Transverse colon (tissue), 4 donors: ENCODE measurements around the gene JAKMIP2. TPM values are rescaled to one million over a fixed set of nuclear protein-coding genes. Genes with fewer than 3 reads are reported as not detected.

Experiments
- DNase-seq: peaks from one replicate; pipeline ENCODE4 v3.0.0-alpha.2; 2019
- H3K27ac ChIP-seq, 4 donors: fragments of 200-600 bp; sonication (generic); 2 replicates each; pipeline ENCODE4 v1.5.1; 2016 to 2018; ENCODE audit warnings: inconsistent platforms in 4 of 4
- H3K27me3 ChIP-seq: fragments of 200-600 bp; sonication (generic); 2 replicates; pipeline ENCODE4 v1.5.1; 2017; ENCODE audit warnings: inconsistent platforms
- H3K36me3 ChIP-seq, 4 donors: fragments of 200-600 bp; sonication (generic); 2 replicates each; pipeline ENCODE4 v1.5.1; 2017 to 2019; ENCODE audit warnings: inconsistent platforms in 4 of 4
- H3K4me1 ChIP-seq, 4 donors: fragments of 200-600 bp; sonication (generic); 2 replicates each; pipeline ENCODE4 v1.5.1; 2017 to 2020; ENCODE audit warnings: inconsistent platforms in 4 of 4
- H3K4me3 ChIP-seq, 4 donors: fragments of 200-600 bp; sonication (generic); 1 replicate in 1 of 4; 2 replicates in 3 of 4; pipeline versions ENCODE4 v1.5.1 to v1.6.1; 2017 to 2019; ENCODE audit warnings: inconsistent platforms in 4 of 4
- H3K9me3 ChIP-seq, 2 donors: fragments of 200-600 bp; sonication (generic); 2 replicates each; pipeline ENCODE4 v1.5.1; 2017 to 2019; ENCODE audit warnings: inconsistent platforms in 2 of 2
- EP300 ChIP-seq: sonication (generic); formaldehyde crosslinking; IDR thresholded peaks from one replicate; pipeline ENCODE4 v1.6.1; 2017; ENCODE audit warnings: antibody characterized with exemption, low read depth
- POLR2A ChIP-seq: fragments of 450-650 bp; IDR thresholded peaks from one replicate; pipeline ENCODE4 v1.6.1; 2016; ENCODE audit warnings: antibody characterized with exemption, mild to moderate bottlenecking, moderate library complexity
- POLR2AphosphoS5 ChIP-seq, 3 donors: sonication (generic); formaldehyde crosslinking; IDR thresholded peaks; one replicate each; pipeline ENCODE4 v1.6.1; 2016; ENCODE audit warnings: antibody characterized with exemption in 3 of 3
- WGBS, 2 donors: methylation state at CpG; one replicate each; pipeline ENCODE4 v1.1.5; 2018; ENCODE audit warnings: low coverage in 1 of 2; 5-methylcytosine and 5-hydroxymethylcytosine counted together
- in situ Hi-C, 4 donors: fragments of 200-750 bp; cut with MboI; loops; one replicate each; pipeline versions ENCODE4 v1.15.0 to v1.15.1; 2017; ENCODE audit warnings: low sequenced_read_pairs in 3 of 4, low pct_ligation_motif_present in 1 of 4, low pct_unique_long_range_greater_than_20kb in 1 of 4
- intact Hi-C: fragments of 100-400 bp; cut with DNase I; formaldehyde crosslinking; loops from one replicate; pipeline ENCODE4 v1.15.1; 2023; ENCODE audit warnings: low total_unique reads
- total RNA-seq, 4 donors: library from RNA; depleted of rRNA; stranded (reverse); fragments of >200 nt; gene quantifications; one replicate each; pipeline ENCODE4 v1.1.0, GENCODE V29; 2016
- TF ChIP-seq, protein P1 (sequence below), 5 experiments: fragments of 200-600 bp in 3 of 5; fragments of 450-650 bp in 2 of 5; sonication (generic) in 3 of 5; IDR thresholded peaks; 1 replicate in 2 of 5; 2 replicates in 3 of 5; pipeline ENCODE4 v1.5.1; 2016 to 2017; ENCODE audit warnings: antibody characterized with exemption in 5 of 5, inconsistent platforms in 3 of 5, mild to moderate bottlenecking in 2 of 5, moderate library complexity in 1 of 5

The JAKMIP2 gene
- total RNA-seq, 4 donors from 2014 or later = 0.37 to 0.79 (median 0.40) TPM

GRCh38 chr5:147670815-147671214, 111.7 kb downstream of the JAKMIP2 start:
- Histone ChIP-seq H3K4me3 (no peak overlapping the region), H3K9me3 (no peaks in the 10 kb centered on the region), H3K4me1 (peaks cover 0 to 8% (median 0%) of the 10 kb centered on the region in 4 donors), H3K27ac (no peak overlapping the region), H3K27me3 (no peaks in the 10 kb centered on the region), H3K36me3 (no peaks in the 10 kb centered on the region)
- TF ChIP-seq POLR2AphosphoS5 (IDR thresholded peaks at IDR 0.05) = no peak
- TF ChIP-seq POLR2A = no peak
- DNase-seq = no peak
- intact Hi-C loops = no loop called here
- 80 to 88% methylated on average over 1 of the region's 1 CpG for WGBS, 2 donors
- in situ Hi-C loops = no loop called here

DNA sequence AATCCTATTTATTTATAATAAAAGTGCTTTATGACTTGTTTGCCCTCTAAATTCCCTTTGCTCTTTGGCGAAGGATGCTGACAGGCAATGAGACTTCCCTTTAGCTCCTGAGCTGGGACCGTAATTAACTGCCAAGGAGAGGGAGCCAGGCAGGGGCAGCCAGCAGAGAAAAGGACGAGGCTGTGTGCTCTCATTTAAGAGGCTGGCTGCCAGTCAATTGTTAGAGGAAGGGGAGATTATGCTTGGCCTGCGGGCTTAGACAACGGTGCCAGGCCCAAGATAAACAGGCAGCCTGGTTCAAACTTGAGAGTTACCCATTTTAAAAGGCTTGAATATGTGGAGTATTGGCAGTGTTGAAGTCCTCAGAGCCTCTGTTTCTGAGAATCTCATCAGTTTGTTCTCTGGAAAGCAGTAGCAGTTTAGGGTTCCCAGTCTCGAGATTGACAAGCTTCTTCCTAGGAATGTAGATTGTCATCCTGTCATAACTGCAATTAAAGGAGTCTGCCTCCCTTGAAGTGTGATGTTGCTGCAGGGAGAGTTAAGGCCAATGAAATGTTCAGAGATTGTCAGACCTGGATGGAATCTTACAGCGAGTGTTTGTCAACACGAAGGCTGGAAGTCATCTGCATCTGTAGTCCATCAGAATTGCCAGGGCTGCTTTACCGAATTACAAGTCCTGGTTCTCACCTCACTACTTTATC, 113.2 kb downstream of the JAKMIP2 start:
- Histone ChIP-seq H3K36me3 (no peaks in the 10 kb centered on the region), H3K27me3 (no peaks in the 10 kb centered on the region), H3K9me3 (no peaks in the 10 kb centered on the region), H3K4me1 (peaks cover 0 to 8% (median 0%) of the 10 kb centered on the region in 4 donors), H3K27ac (no peak overlapping the region), H3K4me3 (no peak overlapping the region)
- intact Hi-C loops (no loop called here), in situ Hi-C loops (no loop called here)
- DNase-seq = no peak
- WGBS, 2 donors = 35 to 40% methylated on average over 5 to 9 of the region's 9 CpGs
- TF ChIP-seq POLR2AphosphoS5 (IDR thresholded peaks at IDR 0.05) (no peak), EP300 (no peak), POLR2A (no peak)
- TF ChIP-seq, protein P1, sequence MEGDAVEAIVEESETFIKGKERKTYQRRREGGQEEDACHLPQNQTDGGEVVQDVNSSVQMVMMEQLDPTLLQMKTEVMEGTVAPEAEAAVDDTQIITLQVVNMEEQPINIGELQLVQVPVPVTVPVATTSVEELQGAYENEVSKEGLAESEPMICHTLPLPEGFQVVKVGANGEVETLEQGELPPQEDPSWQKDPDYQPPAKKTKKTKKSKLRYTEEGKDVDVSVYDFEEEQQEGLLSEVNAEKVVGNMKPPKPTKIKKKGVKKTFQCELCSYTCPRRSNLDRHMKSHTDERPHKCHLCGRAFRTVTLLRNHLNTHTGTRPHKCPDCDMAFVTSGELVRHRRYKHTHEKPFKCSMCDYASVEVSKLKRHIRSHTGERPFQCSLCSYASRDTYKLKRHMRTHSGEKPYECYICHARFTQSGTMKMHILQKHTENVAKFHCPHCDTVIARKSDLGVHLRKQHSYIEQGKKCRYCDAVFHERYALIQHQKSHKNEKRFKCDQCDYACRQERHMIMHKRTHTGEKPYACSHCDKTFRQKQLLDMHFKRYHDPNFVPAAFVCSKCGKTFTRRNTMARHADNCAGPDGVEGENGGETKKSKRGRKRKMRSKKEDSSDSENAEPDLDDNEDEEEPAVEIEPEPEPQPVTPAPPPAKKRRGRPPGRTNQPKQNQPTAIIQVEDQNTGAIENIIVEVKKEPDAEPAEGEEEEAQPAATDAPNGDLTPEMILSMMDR (IDR thresholded peaks at IDR 0.05) = no peak

- peaks cover 0 to 8% (median 0%) of the 10 kb centered on the region in 4 donors for H3K4me1 ChIP-seq
- in situ Hi-C loops (no loop called here), intact Hi-C loops (no loop called here)
- DNase-seq = no peak
- 94 to 100% methylated on average over 2 of the region's 2 CpGs for WGBS, 2 donors
- H3K27me3 ChIP-seq = no peaks in the 10 kb centered on the region
- no peak overlapping the region for H3K4me3 ChIP-seq
- no peaks in the 10 kb centered on the region for H3K36me3 ChIP-seq
- no peaks in the 10 kb centered on the region for H3K9me3 ChIP-seq
- no peak overlapping the region for H3K27ac ChIP-seq
- TF ChIP-seq, protein P1 (IDR thresholded peaks at IDR 0.05) = no peak
- TF ChIP-seq POLR2A (no peak), POLR2AphosphoS5 (IDR thresholded peaks at IDR 0.05) (no peak), EP300 (no peak)
These were observed 114.1 kb downstream of the JAKMIP2 start for GRCh38 chr5:147668385-147668784.

- DNase-seq = no peak
- Histone ChIP-seq H3K27me3 (no peaks in the 10 kb centered on the region), H3K4me3 (no peak overlapping the region), H3K27ac (no peak overlapping the region), H3K9me3 (no peaks in the 10 kb centered on the region), H3K36me3 (no peaks in the 10 kb centered on the region), H3K4me1 (peaks cover 0 to 8% (median 0%) of the 10 kb centered on the region in 4 donors)
- in situ Hi-C loops = no loop called here
- intact Hi-C loops = no loop called here
- TF ChIP-seq, protein P1 (IDR thresholded peaks at IDR 0.05) = no peak
- TF ChIP-seq POLR2AphosphoS5 (IDR thresholded peaks at IDR 0.05) = no peak
- no peak for TF ChIP-seq POLR2A
- no peak for TF ChIP-seq EP300
- 92% methylated on average over 1 of the region's 1 CpG for WGBS, 2 donors
These were observed 115.2 kb downstream of the JAKMIP2 start for GRCh38 chr5:147667363-147667762.
